Measurements from ENCODE around the gene PLAU. TPM values are rescaled to one million over a fixed set of nuclear protein-coding genes. Genes with fewer than 3 reads are reported as not detected.

Gene PLAU
- total and polyA plus RNA-seq, 2 of the 13 experiments (the other 11 are each of a cell fraction or from before 2014, with no cell fraction given): 0.45 to 11.2 TPM

DNA sequence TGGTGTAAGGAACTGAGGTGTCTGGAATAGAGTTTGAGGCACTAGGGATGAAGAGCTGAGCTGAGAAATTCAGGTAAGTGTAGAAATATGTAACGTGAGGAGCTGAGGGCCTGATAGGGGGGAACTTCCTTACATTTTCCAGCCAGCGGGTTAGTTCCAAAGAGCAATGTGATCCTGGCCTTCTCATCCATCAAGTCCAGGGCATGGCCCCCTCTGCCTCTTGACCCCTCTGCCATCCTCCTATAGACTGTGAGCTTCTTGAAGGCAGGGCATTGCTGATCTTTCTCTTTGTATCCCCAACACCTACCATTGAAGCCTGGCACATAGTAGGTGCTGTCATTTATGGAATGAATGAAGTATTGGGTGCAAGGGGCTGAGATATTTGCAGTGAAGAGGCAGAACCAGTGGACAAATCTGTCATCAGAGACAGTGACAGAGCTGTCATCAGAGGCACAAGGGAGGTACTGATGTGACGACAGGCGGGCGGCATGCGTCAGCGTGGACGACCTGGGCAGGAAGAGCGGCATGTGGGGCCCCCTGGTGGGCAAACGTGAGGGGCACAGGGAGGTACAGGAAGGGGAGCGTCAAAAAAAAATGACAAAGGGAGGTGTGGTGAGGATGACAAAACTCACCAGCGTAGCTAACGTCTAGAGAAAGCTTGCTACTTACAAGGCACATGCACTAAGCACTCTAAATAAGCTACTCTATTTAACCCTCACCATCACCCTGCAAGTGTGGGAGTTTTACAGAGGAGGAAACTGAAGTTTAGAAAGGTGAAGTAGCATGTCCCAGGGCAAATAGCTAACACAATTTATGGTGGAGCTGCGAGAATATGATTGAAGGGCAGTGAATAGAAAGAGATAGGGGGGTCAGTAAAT, 31.4 kb upstream of the PLAU start (continued):
- TF ChIP-seq ZNF292 (CRISPR knock-in tag; IDR thresholded peaks at IDR 0.05; ENCODE audit: borderline replicate concordance, low read depth) (no peak), ZNF605 (CRISPR knock-in tag; IDR thresholded peaks at IDR 0.05) (no peak), NRL (CRISPR knock-in tag; IDR thresholded peaks at IDR 0.05; ENCODE audit: borderline replicate concordance) (no peak), ZBTB8A (CRISPR knock-in tag; IDR thresholded peaks at IDR 0.05; ENCODE audit: borderline replicate concordance, low read depth) (no peak), ZNF20 (CRISPR knock-in tag; IDR thresholded peaks at IDR 0.05) (no peak), ZNF333 (CRISPR knock-in tag; IDR thresholded peaks at IDR 0.05; ENCODE audit: borderline replicate concordance) (no peak), ZNF567 (CRISPR knock-in tag; IDR thresholded peaks at IDR 0.05; ENCODE audit: borderline replicate concordance) (no peak), ZBTB38 (CRISPR knock-in tag; IDR thresholded peaks at IDR 0.05) (0 out of 2 replicates have a peak, but pooled peaks have one; percentile 29), RFX1 (IDR thresholded peaks at IDR 0.05) (no peak), ZBTB42 (CRISPR knock-in tag; IDR thresholded peaks at IDR 0.05) (no peak), ZNF569 (CRISPR knock-in tag; IDR thresholded peaks at IDR 0.05; ENCODE audit: borderline replicate concordance) (no peak), ZNF724P (CRISPR knock-in tag; IDR thresholded peaks at IDR 0.05; ENCODE audit: borderline replicate concordance) (no peak), ZNF530 (CRISPR knock-in tag; IDR thresholded peaks at IDR 0.05; ENCODE audit: low read depth) (no peak), KLF9 (CRISPR knock-in tag; IDR thresholded peaks at IDR 0.05; ENCODE audit: low read depth) (no peak), NPAS2 (CRISPR knock-in tag; IDR thresholded peaks at IDR 0.05; ENCODE audit: borderline replicate concordance) (no peak), ATF7 (IDR thresholded peaks at IDR 0.05) (no peak), ATF7 (CRISPR knock-in tag; IDR thresholded peaks at IDR 0.05) (no peak), TAF1 (CRISPR knock-in tag; IDR thresholded peaks at IDR 0.05) (no peak), ZEB1 (IDR thresholded peaks at IDR 0.05; ENCODE audit: insufficient replicate concordance, low read depth) (no peak), ZC3H4 (CRISPR knock-in tag; IDR thresholded peaks at IDR 0.05; ENCODE audit: borderline replicate concordance) (no peak), ZNF225 (CRISPR knock-in tag; IDR thresholded peaks at IDR 0.05) (no peak), NAIF1 (CRISPR knock-in tag; IDR thresholded peaks at IDR 0.05; ENCODE audit: borderline replicate concordance) (no peak), MLLT10 (CRISPR knock-in tag; IDR thresholded peaks at IDR 0.05) (no peak), CC2D1A (CRISPR knock-in tag; IDR thresholded peaks at IDR 0.05) (no peak)
- TF ChIP-seq, protein P1, sequence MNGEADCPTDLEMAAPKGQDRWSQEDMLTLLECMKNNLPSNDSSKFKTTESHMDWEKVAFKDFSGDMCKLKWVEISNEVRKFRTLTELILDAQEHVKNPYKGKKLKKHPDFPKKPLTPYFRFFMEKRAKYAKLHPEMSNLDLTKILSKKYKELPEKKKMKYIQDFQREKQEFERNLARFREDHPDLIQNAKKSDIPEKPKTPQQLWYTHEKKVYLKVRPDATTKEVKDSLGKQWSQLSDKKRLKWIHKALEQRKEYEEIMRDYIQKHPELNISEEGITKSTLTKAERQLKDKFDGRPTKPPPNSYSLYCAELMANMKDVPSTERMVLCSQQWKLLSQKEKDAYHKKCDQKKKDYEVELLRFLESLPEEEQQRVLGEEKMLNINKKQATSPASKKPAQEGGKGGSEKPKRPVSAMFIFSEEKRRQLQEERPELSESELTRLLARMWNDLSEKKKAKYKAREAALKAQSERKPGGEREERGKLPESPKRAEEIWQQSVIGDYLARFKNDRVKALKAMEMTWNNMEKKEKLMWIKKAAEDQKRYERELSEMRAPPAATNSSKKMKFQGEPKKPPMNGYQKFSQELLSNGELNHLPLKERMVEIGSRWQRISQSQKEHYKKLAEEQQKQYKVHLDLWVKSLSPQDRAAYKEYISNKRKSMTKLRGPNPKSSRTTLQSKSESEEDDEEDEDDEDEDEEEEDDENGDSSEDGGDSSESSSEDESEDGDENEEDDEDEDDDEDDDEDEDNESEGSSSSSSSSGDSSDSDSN (CRISPR knock-in tag; IDR thresholded peaks at IDR 0.05): no peak
- TF ChIP-seq, protein P2, sequence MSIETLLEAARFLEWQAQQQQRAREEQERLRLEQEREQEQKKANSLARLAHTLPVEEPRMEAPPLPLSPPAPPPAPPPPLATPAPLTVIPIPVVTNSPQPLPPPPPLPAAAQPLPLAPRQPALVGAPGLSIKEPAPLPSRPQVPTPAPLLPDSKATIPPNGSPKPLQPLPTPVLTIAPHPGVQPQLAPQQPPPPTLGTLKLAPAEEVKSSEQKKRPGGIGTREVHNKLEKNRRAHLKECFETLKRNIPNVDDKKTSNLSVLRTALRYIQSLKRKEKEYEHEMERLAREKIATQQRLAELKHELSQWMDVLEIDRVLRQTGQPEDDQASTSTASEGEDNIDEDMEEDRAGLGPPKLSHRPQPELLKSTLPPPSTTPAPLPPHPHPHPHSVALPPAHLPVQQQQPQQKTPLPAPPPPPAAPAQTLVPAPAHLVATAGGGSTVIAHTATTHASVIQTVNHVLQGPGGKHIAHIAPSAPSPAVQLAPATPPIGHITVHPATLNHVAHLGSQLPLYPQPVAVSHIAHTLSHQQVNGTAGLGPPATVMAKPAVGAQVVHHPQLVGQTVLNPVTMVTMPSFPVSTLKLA (IDR thresholded peaks at IDR 0.05): 0 out of 2 replicates have a peak, but pooled peaks have one; percentile 12
- TF ChIP-seq, protein P3, sequence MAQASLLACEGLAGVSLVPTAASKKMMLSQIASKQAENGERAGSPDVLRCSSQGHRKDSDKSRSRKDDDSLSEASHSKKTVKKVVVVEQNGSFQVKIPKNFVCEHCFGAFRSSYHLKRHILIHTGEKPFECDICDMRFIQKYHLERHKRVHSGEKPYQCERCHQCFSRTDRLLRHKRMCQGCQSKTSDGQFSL (CRISPR knock-in tag; IDR thresholded peaks at IDR 0.05): no peak
